Measurements from ENCODE around the gene GRP.

DNA sequence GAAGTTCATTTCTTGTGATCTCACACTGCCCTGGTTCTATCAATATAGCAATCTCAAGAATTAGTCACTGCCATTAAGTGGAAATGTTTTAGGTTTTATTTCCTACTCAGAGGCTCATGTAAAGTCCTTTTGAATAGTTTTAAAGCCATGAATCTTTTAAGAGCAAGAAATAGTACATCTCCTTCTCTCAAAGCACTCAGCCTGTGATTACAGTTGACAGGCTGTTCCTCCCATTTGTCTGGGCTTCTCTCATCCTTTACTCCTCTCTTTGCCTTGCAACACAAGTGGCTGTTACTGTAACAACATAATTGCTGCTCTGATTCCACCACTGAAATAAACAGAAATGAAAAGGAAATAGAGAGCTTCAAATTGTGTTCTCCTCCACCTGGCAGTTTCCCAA, 18.4 kb downstream of the GRP start:
- TF ChIP-seq, protein P1, sequence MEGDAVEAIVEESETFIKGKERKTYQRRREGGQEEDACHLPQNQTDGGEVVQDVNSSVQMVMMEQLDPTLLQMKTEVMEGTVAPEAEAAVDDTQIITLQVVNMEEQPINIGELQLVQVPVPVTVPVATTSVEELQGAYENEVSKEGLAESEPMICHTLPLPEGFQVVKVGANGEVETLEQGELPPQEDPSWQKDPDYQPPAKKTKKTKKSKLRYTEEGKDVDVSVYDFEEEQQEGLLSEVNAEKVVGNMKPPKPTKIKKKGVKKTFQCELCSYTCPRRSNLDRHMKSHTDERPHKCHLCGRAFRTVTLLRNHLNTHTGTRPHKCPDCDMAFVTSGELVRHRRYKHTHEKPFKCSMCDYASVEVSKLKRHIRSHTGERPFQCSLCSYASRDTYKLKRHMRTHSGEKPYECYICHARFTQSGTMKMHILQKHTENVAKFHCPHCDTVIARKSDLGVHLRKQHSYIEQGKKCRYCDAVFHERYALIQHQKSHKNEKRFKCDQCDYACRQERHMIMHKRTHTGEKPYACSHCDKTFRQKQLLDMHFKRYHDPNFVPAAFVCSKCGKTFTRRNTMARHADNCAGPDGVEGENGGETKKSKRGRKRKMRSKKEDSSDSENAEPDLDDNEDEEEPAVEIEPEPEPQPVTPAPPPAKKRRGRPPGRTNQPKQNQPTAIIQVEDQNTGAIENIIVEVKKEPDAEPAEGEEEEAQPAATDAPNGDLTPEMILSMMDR (IDR thresholded peaks at IDR 0.05) = no peak
- TF ChIP-seq POLR2A (IDR thresholded peaks at IDR 0.05) = no peak
